Osteoblast (primary cell): ENCODE data around the gene IL1RAPL1. TPM values are rescaled to one million over a fixed set of nuclear protein-coding genes. Genes with fewer than 3 reads are reported as not detected.

Experiments
- DNase-seq: peaks from one replicate; pipeline ENCODE4 v3.0.0; 2011; ENCODE audit warnings: low spot score, mixed read lengths; ENCODE audit not compliant: insufficient read length; ENCODE audit errors: missing footprints
- H2AFZ ChIP-seq: 2 replicates; pipeline ENCODE4 v1.6.0; 2011; ENCODE audit warnings: mild to moderate bottlenecking, low read length
- H3K27ac ChIP-seq: 2 replicates; pipeline ENCODE4 v1.5.1; 2011; ENCODE audit warnings: mild to moderate bottlenecking, low read depth, low read length, moderate library complexity
- H3K27me3 ChIP-seq: 2 replicates; pipeline ENCODE4 v1.6.0; 2012; ENCODE audit warnings: mild to moderate bottlenecking, control low read depth, inconsistent platforms, low read length, moderate library complexity; ENCODE audit not compliant: insufficient read depth
- H3K36me3 ChIP-seq: 2 replicates; pipeline ENCODE4 v1.5.1; 2011; ENCODE audit warnings: mild to moderate bottlenecking, low read length, control low read depth, moderate library complexity; ENCODE audit not compliant: insufficient read depth
- H3K4me1 ChIP-seq: 2 replicates; pipeline ENCODE4 v1.5.1; 2011; ENCODE audit warnings: mild to moderate bottlenecking, low read length, control low read depth, moderate library complexity; ENCODE audit not compliant: insufficient read depth
- H3K4me2 ChIP-seq: 2 replicates; pipeline ENCODE4 v1.6.0; 2011; ENCODE audit warnings: mild to moderate bottlenecking, low read length; ENCODE audit not compliant: insufficient read depth
- H3K4me3 ChIP-seq: fragments of 200-600 bp; sonication (generic); 3 replicates; pipeline ENCODE4 v1.5.1; 2012; ENCODE audit warnings: mild to moderate bottlenecking, low read length, inconsistent platforms; ENCODE audit not compliant: insufficient read depth
- H3K79me2 ChIP-seq: 2 replicates; pipeline ENCODE4 v1.6.0; 2012; ENCODE audit warnings: mild to moderate bottlenecking, low read length, control low read depth, inconsistent platforms; ENCODE audit not compliant: insufficient read depth
- H3K9me3 ChIP-seq: 2 replicates; pipeline ENCODE4 v1.5.1; 2011; ENCODE audit warnings: low read depth, low read length, control low read depth
- H4K20me1 ChIP-seq: 2 replicates; pipeline ENCODE4 v1.6.0; 2012; ENCODE audit warnings: mild to moderate bottlenecking, low read length, control low read depth; ENCODE audit not compliant: insufficient read depth
- total RNA-seq: library from RNA; depleted of rRNA; stranded (reverse); fragments of >200 nt; gene quantifications from 2 replicates; pipeline ENCODE4 v1.2.3, GENCODE V29; 2012
- TF ChIP-seq, protein P1 (sequence below): IDR thresholded peaks from 2 replicates; pipeline ENCODE4 v1.5.1; 2011; ENCODE audit warnings: mild to moderate bottlenecking, low read depth, low read length, moderate library complexity; ENCODE audit errors: extremely low read depth

Gene IL1RAPL1
- total RNA-seq, 1 donor, result under 0.01 TPM

DNA sequence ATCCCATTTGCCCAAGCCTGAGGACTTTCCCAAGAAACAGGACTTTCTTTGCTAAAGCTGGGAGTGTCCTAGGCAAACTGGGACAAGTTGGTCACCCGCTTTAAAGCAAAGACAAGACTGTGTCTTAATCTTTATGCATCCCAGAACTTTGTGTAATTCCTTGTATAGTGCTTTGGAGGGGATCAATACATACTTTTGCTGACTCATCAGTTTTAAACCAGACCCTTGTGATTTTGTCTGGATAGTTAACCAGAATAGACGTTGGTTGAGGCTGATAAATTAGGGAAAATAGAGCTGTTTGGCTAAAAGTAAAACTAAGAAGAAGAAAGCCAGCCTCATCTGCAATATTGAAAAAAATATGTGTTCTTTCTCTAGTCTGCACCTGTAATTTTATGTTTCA lies 82.8 kb downstream of the IL1RAPL1 start:
- DNase-seq, result no peak
- TF ChIP-seq, protein P1, sequence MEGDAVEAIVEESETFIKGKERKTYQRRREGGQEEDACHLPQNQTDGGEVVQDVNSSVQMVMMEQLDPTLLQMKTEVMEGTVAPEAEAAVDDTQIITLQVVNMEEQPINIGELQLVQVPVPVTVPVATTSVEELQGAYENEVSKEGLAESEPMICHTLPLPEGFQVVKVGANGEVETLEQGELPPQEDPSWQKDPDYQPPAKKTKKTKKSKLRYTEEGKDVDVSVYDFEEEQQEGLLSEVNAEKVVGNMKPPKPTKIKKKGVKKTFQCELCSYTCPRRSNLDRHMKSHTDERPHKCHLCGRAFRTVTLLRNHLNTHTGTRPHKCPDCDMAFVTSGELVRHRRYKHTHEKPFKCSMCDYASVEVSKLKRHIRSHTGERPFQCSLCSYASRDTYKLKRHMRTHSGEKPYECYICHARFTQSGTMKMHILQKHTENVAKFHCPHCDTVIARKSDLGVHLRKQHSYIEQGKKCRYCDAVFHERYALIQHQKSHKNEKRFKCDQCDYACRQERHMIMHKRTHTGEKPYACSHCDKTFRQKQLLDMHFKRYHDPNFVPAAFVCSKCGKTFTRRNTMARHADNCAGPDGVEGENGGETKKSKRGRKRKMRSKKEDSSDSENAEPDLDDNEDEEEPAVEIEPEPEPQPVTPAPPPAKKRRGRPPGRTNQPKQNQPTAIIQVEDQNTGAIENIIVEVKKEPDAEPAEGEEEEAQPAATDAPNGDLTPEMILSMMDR, result no peak
- Histone ChIP-seq H4K20me1 (no peaks in the 10 kb centered on the region), H3K4me2 (no peak overlapping the region), H3K9me3 (peaks cover 2% of the 10 kb centered on the region), H3K79me2 (no peaks in the 10 kb centered on the region), H3K27ac (no peak overlapping the region), H3K27me3 (no peaks in the 10 kb centered on the region), H3K36me3 (no peaks in the 10 kb centered on the region), H3K4me3 (no peak overlapping the region), H2AFZ (no peak overlapping the region), H3K4me1 (no peaks in the 10 kb centered on the region)

DNA sequence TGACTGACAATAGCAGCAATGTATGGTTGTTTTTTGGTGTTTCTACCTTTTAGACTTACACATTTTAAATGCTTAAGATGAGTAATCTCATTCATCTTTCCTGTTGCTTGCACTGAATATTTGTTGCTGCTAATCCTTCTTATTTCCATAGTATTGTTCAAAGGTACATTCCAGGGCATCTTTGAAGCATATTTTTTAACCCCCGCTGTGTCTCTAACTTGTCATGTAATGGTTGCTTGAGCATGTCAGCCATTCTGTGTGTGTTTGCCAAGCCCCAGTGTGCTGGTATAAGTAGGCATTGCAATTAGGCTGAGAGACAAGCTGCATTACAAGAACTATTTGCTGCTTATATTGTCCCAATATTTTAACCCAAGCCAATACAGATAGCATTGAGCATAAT lies 87.9 kb downstream of the IL1RAPL1 start:
- H3K36me3 ChIP-seq, result no peaks in the 10 kb centered on the region
- H3K27ac ChIP-seq, result no peak overlapping the region
- TF ChIP-seq, protein P1, result no peak
- H3K4me2 ChIP-seq, result no peak overlapping the region
- H3K79me2 ChIP-seq, result no peaks in the 10 kb centered on the region
- H3K9me3 ChIP-seq, result no peaks in the 10 kb centered on the region
- no peak overlapping the region for H2AFZ ChIP-seq
- H3K4me1 ChIP-seq, result no peaks in the 10 kb centered on the region
- no peaks in the 10 kb centered on the region for H4K20me1 ChIP-seq
- no peak overlapping the region for H3K4me3 ChIP-seq
- no peak for DNase-seq
- no peaks in the 10 kb centered on the region for H3K27me3 ChIP-seq

DNA sequence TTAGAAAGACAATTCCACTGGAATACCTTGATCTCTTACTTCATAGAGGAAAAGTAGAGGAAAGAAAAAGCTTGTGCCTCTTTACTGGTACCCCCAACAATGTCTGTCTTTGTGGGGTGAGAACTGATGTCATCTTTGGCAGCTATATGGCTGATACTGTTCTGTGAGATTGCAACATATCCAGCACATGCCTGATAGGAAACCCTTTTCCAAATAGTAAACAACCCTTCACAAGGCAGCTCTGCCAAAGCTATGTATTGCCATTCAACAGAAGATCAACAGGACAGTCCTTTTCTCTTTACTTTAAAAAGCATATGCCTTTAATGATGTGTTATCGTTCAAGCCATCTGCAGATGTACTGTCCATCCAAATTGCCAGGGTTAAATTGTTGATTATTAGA lies 105.9 kb downstream of the IL1RAPL1 start:
- no peaks in the 10 kb centered on the region for H3K27me3 ChIP-seq
- no peak overlapping the region for H3K4me3 ChIP-seq
- no peaks in the 10 kb centered on the region for H3K79me2 ChIP-seq
- no peaks in the 10 kb centered on the region for H3K36me3 ChIP-seq
- no peak overlapping the region for H2AFZ ChIP-seq
- no peak overlapping the region for H3K27ac ChIP-seq
- H3K4me2 ChIP-seq, result no peak overlapping the region
- no peak for DNase-seq
- no peaks in the 10 kb centered on the region for H4K20me1 ChIP-seq
- H3K4me1 ChIP-seq, result no peaks in the 10 kb centered on the region
- H3K9me3 ChIP-seq, result peaks cover 3% of the 10 kb centered on the region
- TF ChIP-seq, protein P1, result no peak

DNA sequence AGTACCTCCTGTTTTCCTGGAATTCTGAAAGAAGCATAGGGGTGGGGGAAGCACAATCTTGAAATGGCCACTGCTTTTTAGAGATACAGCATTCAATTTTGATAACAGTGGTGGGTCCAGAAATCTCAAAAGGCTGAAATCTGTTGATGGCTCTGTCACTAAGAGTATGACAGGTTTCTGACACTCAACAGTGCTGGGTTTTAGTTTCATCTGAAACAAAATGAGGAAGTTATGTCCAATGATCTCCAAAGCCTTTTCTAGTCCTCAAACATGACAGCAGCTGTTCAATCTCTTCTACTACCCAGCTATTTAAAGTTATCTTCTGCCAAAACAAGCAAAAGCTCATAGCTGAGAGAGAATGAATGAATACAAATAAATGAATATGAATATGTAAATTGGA lies 110.5 kb downstream of the IL1RAPL1 start:
- H3K27me3 ChIP-seq, result no peaks in the 10 kb centered on the region
- TF ChIP-seq, protein P1, result no peak

More for the DNA sequence above, 110.5 kb downstream of the IL1RAPL1 start:
- H3K4me2 ChIP-seq, result no peak overlapping the region
- no peak overlapping the region for H2AFZ ChIP-seq
- H3K36me3 ChIP-seq, result no peaks in the 10 kb centered on the region
- DNase-seq, result no peak
- no peak overlapping the region for H3K27ac ChIP-seq
- no peaks in the 10 kb centered on the region for H3K4me1 ChIP-seq
- peaks cover 3% of the 10 kb centered on the region for H3K9me3 ChIP-seq
- H4K20me1 ChIP-seq, result no peaks in the 10 kb centered on the region
- H3K4me3 ChIP-seq, result no peak overlapping the region
- H3K79me2 ChIP-seq, result no peaks in the 10 kb centered on the region
